ENCODE measurements around the gene MAST1.
"Not testable (repeated sequence)": the region's sequence is repeated elsewhere in the genome, so short reads cannot be mapped to it uniquely, and the experiment has no call there.

MAST1 gene

GRCh38 chr19:12896460-12896859 is 58.1 kb downstream of the MAST1 start:
- DNase-seq (ENCODE audit: low read depth): no peak

- DNase-seq (ENCODE audit: low read depth): no peak
Measured at GRCh38 chr19:12899891-12900518, 61.7 kb downstream of the MAST1 start.

- no peak for DNase-seq (ENCODE audit: low read depth)
Measured at GRCh38 chr19:12907166-12907565, 68.9 kb downstream of the MAST1 start.

- DNase-seq (ENCODE audit: low read depth): no peak
Measured at GRCh38 chr19:12912571-12912970, 74.3 kb downstream of the MAST1 start.

- no peak for DNase-seq (ENCODE audit: low read depth)
Measured at GRCh38 chr19:12913011-12913561, 74.8 kb downstream of the MAST1 start.

GRCh38 chr19:12913851-12914690 is 75.8 kb downstream of the MAST1 start:
- DNase-seq (ENCODE audit: low read depth): no peak

- DNase-seq (ENCODE audit: low read depth): not testable (repeated sequence)
Measured at GRCh38 chr19:12915860-12916259, 77.5 kb downstream of the MAST1 start.

GRCh38 chr19:12918253-12918652 is 79.9 kb downstream of the MAST1 start:
- DNase-seq (ENCODE audit: low read depth): no peak

- no peak for DNase-seq (ENCODE audit: low read depth)
Measured at GRCh38 chr19:12921047-12921446, 82.7 kb downstream of the MAST1 start.

GRCh38 chr19:12922959-12923358 is 84.6 kb downstream of the MAST1 start:
- no peak for DNase-seq (ENCODE audit: low read depth)
